IMR-90 (cell line): Measurements from ENCODE around the gene E2F3. TPM values are rescaled to one million over a fixed set of nuclear protein-coding genes. Genes with fewer than 3 reads are reported as not detected.

Source experiments
- ATAC-seq: fragments of 200-7000 bp; cut with Tn5 transposase; 2 replicates; pipeline ENCODE4 v1.9.1; 2020; ENCODE audit warnings: low read depth, mild to moderate bottlenecking, moderate library complexity
- BruUV-seq: library from RNA; stranded (reverse); fragments of 400-500 nt; replicated peaks from 2 replicates; lab custom pipeline; 2021; lab: Mats Ljungman, UMichigan
- CTCF ChIA-PET: fragments of 300-600 bp; formaldehyde crosslinking; extraction: SDS; loops from one replicate; lab custom pipeline; 2021; ENCODE audit warnings: antibody characterized with exemption; lab: Yijun Ruan, JAX
- POLR2A ChIA-PET: fragments of 300-600 bp; sonication (Branson Sonifier 250); formaldehyde crosslinking; loops from one replicate; lab custom pipeline; 2022; ENCODE audit warnings: antibody characterized with exemption; ENCODE audit not compliant: unreplicated experiment; lab: Charles Lee
- DNase-seq: peaks from one replicate; pipeline ENCODE4 v3.0.0; 2013
- H2AFZ ChIP-seq: replicated peaks from 2 replicates; pipeline ENCODE3; 2013; ENCODE audit warnings: low read length, mild to moderate bottlenecking; ENCODE audit not compliant: poor library complexity
- H2AK5ac ChIP-seq: 2 replicates; pipeline ENCODE4 v1.6.1; 2013; ENCODE audit warnings: low read depth, low read length, inconsistent platforms
- H2AK9ac ChIP-seq: replicated peaks from 2 replicates; pipeline ENCODE3; 2013; ENCODE audit warnings: mild to moderate bottlenecking, low read depth, low read length, moderate library complexity; ENCODE audit not compliant: poor library complexity
- H2BK120ac ChIP-seq: 2 replicates; pipeline ENCODE4 v1.6.1; 2013; ENCODE audit warnings: low read depth, low read length, inconsistent platforms
- H2BK15ac ChIP-seq: 3 replicates; pipeline ENCODE4 v1.6.1; 2013; ENCODE audit warnings: low read depth, low read length, inconsistent platforms
- H2BK20ac ChIP-seq: 2 replicates; pipeline ENCODE4 v1.6.1; 2013; ENCODE audit warnings: low read depth, mild to moderate bottlenecking, inconsistent platforms, low read length, moderate library complexity
- H2BK5ac ChIP-seq: 2 replicates; pipeline ENCODE4 v1.6.1; 2013; ENCODE audit warnings: mild to moderate bottlenecking, low read depth, low read length, inconsistent platforms; ENCODE audit not compliant: poor library complexity, severe bottlenecking
- H3K14ac ChIP-seq: replicated peaks from 2 replicates; pipeline ENCODE4 v1.6.1; 2013; ENCODE audit warnings: low read depth, low read length, inconsistent platforms
- H3K18ac ChIP-seq: 2 replicates; pipeline ENCODE4 v1.6.1; 2013; ENCODE audit warnings: low read depth, low read length, control low read depth
- H3K23ac ChIP-seq: 2 replicates; pipeline ENCODE4 v1.6.1; 2013; ENCODE audit warnings: low read depth, low read length, inconsistent platforms
- H3K27ac ChIP-seq: 2 replicates; pipeline ENCODE4 v1.5.1; 2013; ENCODE audit warnings: mild to moderate bottlenecking, control low read depth, low read length; ENCODE audit not compliant: insufficient read depth
- H3K27me3 ChIP-seq: 2 replicates; pipeline ENCODE4 v1.6.1; 2013; ENCODE audit warnings: low read length; ENCODE audit not compliant: control insufficient read depth, insufficient read depth
- H3K36me3 ChIP-seq: 2 replicates; pipeline ENCODE4 v1.6.1; 2013; ENCODE audit warnings: low read length, mixed read lengths; ENCODE audit not compliant: control insufficient read depth, insufficient read depth
- H3K4ac ChIP-seq: 2 replicates; pipeline ENCODE4 v1.6.1; 2013; ENCODE audit warnings: low read depth, low read length, inconsistent platforms
- H3K4me1 ChIP-seq: 2 replicates; pipeline ENCODE4 v1.6.1; 2013; ENCODE audit warnings: low read length, mixed read lengths; ENCODE audit not compliant: control insufficient read depth, insufficient read depth
- H3K4me2 ChIP-seq: 2 replicates; pipeline ENCODE4 v1.6.1; 2013; ENCODE audit warnings: low read depth, mild to moderate bottlenecking, control low read depth, low read length, moderate library complexity
- H3K4me3 ChIP-seq: 2 replicates; pipeline ENCODE4 v1.5.1; 2013; ENCODE audit warnings: low read depth, mild to moderate bottlenecking, control low read depth, low read length, moderate library complexity; ENCODE audit not compliant: insufficient read depth
- H3K56ac ChIP-seq: 2 replicates; pipeline ENCODE4 v1.6.1; 2013; ENCODE audit warnings: low read length, inconsistent platforms; ENCODE audit not compliant: insufficient read depth; ENCODE audit errors: extremely low read depth
- H3K79me1 ChIP-seq, 2 experiments: 2 replicates each; pipeline ENCODE4 v1.6.1; 2013; ENCODE audit warnings: low read length in 2 of 2, inconsistent platforms in 1 of 2, low read depth in 1 of 2
- H3K9ac ChIP-seq: 2 replicates; pipeline ENCODE4 v1.6.1; 2013; ENCODE audit warnings: low read depth, low read length, control low read depth
- H3K9me1 ChIP-seq: 2 replicates; pipeline ENCODE4 v1.6.1; 2013; ENCODE audit warnings: low read length, inconsistent platforms; ENCODE audit not compliant: insufficient read depth
- H3K9me3 ChIP-seq: 2 replicates; pipeline ENCODE4 v1.6.1; 2013; ENCODE audit warnings: low read length; ENCODE audit not compliant: control insufficient read depth, insufficient read depth
- H4K20me1 ChIP-seq: 2 replicates; pipeline ENCODE4 v1.6.1; 2013; ENCODE audit warnings: low read length, inconsistent platforms; ENCODE audit not compliant: insufficient read depth
- H4K5ac ChIP-seq: 2 replicates; pipeline ENCODE4 v1.6.1; 2013; ENCODE audit warnings: mild to moderate bottlenecking, low read depth, low read length, control low read depth
- H4K8ac ChIP-seq, 2 experiments: 2 replicates each; pipeline ENCODE4 v1.6.1; 2013; ENCODE audit warnings: low read depth in 2 of 2, low read length in 2 of 2, control low read depth in 1 of 2, inconsistent platforms in 1 of 2
- H4K91ac ChIP-seq: 2 replicates; pipeline ENCODE4 v1.6.1; 2013; ENCODE audit warnings: low read depth, low read length, inconsistent platforms; ENCODE audit not compliant: insufficient read depth
- BHLHE40 ChIP-seq: fragments of 150-350 bp; IDR thresholded peaks from 2 replicates; pipeline ENCODE4 v1.6.1; 2016; ENCODE audit warnings: mild to moderate bottlenecking, low read depth, low read length
- CEBPB ChIP-seq: IDR thresholded peaks from 2 replicates; pipeline ENCODE4 v1.6.1; 2012; ENCODE audit warnings: low read depth, low read length, improper control_type of control experiment
- CHD1 ChIP-seq: IDR thresholded peaks from 2 replicates; pipeline ENCODE4 v1.6.1; 2012; ENCODE audit warnings: low read depth, low read length, improper control_type of control experiment
- FOS ChIP-seq: fragments of 150-350 bp; IDR thresholded peaks from 2 replicates; pipeline ENCODE4 v1.6.1; 2016; ENCODE audit warnings: low read depth, low read length
- MAFK ChIP-seq: IDR thresholded peaks from 2 replicates; pipeline ENCODE4 v1.6.1; 2012; ENCODE audit warnings: low read depth, low read length, improper control_type of control experiment
- MAZ ChIP-seq: IDR thresholded peaks from 2 replicates; pipeline ENCODE4 v1.6.1; 2012; ENCODE audit warnings: low read depth, mild to moderate bottlenecking, low read length, improper control_type of control experiment, moderate library complexity, borderline replicate concordance
- MXI1 ChIP-seq: IDR thresholded peaks from 2 replicates; pipeline ENCODE4 v1.6.1; 2012; ENCODE audit warnings: low read depth, mild to moderate bottlenecking, low read length, moderate library complexity, borderline replicate concordance
- NFE2L2 ChIP-seq: fragments of 150-350 bp; IDR thresholded peaks from 2 replicates; pipeline ENCODE4 v1.6.1; 2016; ENCODE audit warnings: low read depth, mild to moderate bottlenecking, low read length
- POLR2A ChIP-seq: IDR thresholded peaks from 2 replicates; pipeline ENCODE4 v1.6.1; 2012; ENCODE audit warnings: mild to moderate bottlenecking, low read depth, low read length
- RCOR1 ChIP-seq: IDR thresholded peaks from 2 replicates; pipeline ENCODE4 v1.6.1; 2012; ENCODE audit warnings: mild to moderate bottlenecking, low read length, improper control_type of control experiment; ENCODE audit not compliant: insufficient replicate concordance
- RFX5 ChIP-seq: IDR thresholded peaks from 2 replicates; pipeline ENCODE4 v1.8.0; 2012; ENCODE audit warnings: low read depth, mild to moderate bottlenecking, low read length, moderate library complexity
- SMC3 ChIP-seq: fragments of 150-350 bp; IDR thresholded peaks from 2 replicates; pipeline ENCODE4 v1.6.1; 2016; ENCODE audit warnings: low read depth, mild to moderate bottlenecking, antibody characterized with exemption, low read length, moderate library complexity
- WGBS, 2 experiments: methylation state at CpG; one replicate each; pipeline versions ENCODE4 v1.1.5 to v1.1.7; 2013; ENCODE audit warnings: missing lambda C conversion rate in 2 of 2; ENCODE audit not compliant: insufficient read length in 1 of 2; ENCODE audit errors: extremely low coverage in 2 of 2; 5-methylcytosine and 5-hydroxymethylcytosine counted together
- dilution Hi-C: fragments of 300-500 bp; cut with HindIII; formaldehyde crosslinking; loops from one replicate; pipeline ENCODE4 v1.14.3; 2018; ENCODE audit warnings: low sequenced_read_pairs; ENCODE audit not compliant: unreplicated experiment
- in situ Hi-C: fragments of 300-500 bp; cut with MboI; formaldehyde crosslinking; loops from 3 replicates; pipeline ENCODE4 v1.14.3; 2019; ENCODE audit warnings: low sequenced_read_pairs, inconsistent platforms, mixed read lengths
- intact Hi-C: fragments of 100-400 bp; cut with micrococcal nuclease; formaldehyde crosslinking; loops from 2 replicates; pipeline ENCODE4 v1.10.0; 2022
- polyA plus RNA-seq, 3 experiments: library from polyadenylated mRNA; depleted of rRNA; stranded (reverse); fragments of >200 nt; gene quantifications; 2 replicates each; pipeline ENCODE4 v1.2.3, GENCODE V29; 2012; ENCODE audit warnings: low replicate concordance in 1 of 3
- total RNA-seq: library from RNA; depleted of rRNA; stranded (reverse); fragments of >200 nt; gene quantifications from 2 replicates; pipeline ENCODE4 v1.2.3, GENCODE V29; 2012
- TF ChIP-seq, protein P1 (sequence below): conservative IDR thresholded peaks from 2 replicates; pipeline ENCODE4 v1.5.1; 2012; ENCODE audit warnings: mild to moderate bottlenecking, low read depth, low read length, improper control_type of control experiment
- TF ChIP-seq, protein P2 (sequence below): fragments of 150-350 bp; IDR thresholded peaks from 2 replicates; pipeline ENCODE4 v1.6.1; 2017; ENCODE audit warnings: mild to moderate bottlenecking, antibody characterized with exemption, low read length, low read depth

E2F3 gene
- total and polyA plus RNA-seq, 2 of the 4 experiments (the other 2 are of a cell fraction), result 2.3 to 8.2 TPM

DNA sequence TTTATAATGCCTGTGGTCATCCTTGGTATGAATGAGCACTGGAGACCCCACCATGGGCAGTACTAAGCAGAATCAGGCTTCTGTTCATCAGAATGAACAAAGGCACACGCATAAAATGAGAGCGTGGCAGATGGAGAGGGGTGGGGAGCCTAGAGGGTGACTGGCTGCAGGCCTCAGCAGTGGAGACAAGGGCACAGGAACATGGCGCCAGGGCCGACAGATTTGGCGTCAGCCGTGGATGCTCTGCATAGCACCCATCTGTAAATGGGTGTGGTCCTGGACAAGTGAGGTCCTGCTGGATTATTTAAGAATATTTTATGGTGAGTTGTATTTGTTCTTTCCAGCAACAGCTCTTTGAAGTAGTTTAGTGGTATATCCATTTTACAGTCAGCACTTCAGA, 33.1 kb downstream of the E2F3 start:
- Histone ChIP-seq H2AK9ac (no peak overlapping the region), H3K4me2 (no peak overlapping the region), H2BK5ac (no peak overlapping the region), H4K8ac (no peak overlapping the region), H2BK20ac (no peak overlapping the region), H2AK5ac (no peak overlapping the region), H3K79me1 (peaks cover 50 to 69% of the 10 kb centered on the region in 2 experiments), H4K20me1 (peaks cover 57% of the 10 kb centered on the region), H3K4me3 (no peak overlapping the region), H2BK15ac (no peak overlapping the region), H3K27ac (no peak overlapping the region), H3K9me3 (no peaks in the 10 kb centered on the region), H2BK120ac (no peak overlapping the region), H3K27me3 (no peaks in the 10 kb centered on the region), H3K9ac (no peak overlapping the region), H3K4ac (no peak overlapping the region), H4K5ac (no peak overlapping the region), H3K14ac (no peak overlapping the region), H2AFZ (no peak overlapping the region), H3K18ac (no peak overlapping the region), H4K91ac (no peak overlapping the region), H3K56ac (no peak overlapping the region), H3K4me1 (peaks cover 2% of the 10 kb centered on the region; the same call in 1 of the 2 replicates), H3K36me3 (peaks cover 13% of the 10 kb centered on the region), H3K23ac (no peak overlapping the region), H3K9me1 (0 out of 2 replicates have a peak, but pooled peaks cover 8% of the 10 kb centered on the region)
- intact Hi-C loops (no loop called here), dilution Hi-C loops (no loop called here), in situ Hi-C loops (no loop called here)
- no TSS peak for BruUV-seq
- POLR2A ChIA-PET, result no interaction called here
- WGBS, 2 experiments, result 92% methylated on average over 2 of the region's 6 CpGs; no CpG with 5 or more reads in 1 of the 2 experiments
- TF ChIP-seq MXI1 (no peak), BHLHE40 (no peak), CHD1 (no peak), CEBPB (no peak), MAZ (no peak), FOS (no peak), NFE2L2 (no peak), RFX5 (no peak), RCOR1 (no peak), SMC3 (no peak), MAFK (no peak), POLR2A (no peak)
- TF ChIP-seq, protein P1, sequence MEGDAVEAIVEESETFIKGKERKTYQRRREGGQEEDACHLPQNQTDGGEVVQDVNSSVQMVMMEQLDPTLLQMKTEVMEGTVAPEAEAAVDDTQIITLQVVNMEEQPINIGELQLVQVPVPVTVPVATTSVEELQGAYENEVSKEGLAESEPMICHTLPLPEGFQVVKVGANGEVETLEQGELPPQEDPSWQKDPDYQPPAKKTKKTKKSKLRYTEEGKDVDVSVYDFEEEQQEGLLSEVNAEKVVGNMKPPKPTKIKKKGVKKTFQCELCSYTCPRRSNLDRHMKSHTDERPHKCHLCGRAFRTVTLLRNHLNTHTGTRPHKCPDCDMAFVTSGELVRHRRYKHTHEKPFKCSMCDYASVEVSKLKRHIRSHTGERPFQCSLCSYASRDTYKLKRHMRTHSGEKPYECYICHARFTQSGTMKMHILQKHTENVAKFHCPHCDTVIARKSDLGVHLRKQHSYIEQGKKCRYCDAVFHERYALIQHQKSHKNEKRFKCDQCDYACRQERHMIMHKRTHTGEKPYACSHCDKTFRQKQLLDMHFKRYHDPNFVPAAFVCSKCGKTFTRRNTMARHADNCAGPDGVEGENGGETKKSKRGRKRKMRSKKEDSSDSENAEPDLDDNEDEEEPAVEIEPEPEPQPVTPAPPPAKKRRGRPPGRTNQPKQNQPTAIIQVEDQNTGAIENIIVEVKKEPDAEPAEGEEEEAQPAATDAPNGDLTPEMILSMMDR, result no peak
- TF ChIP-seq, protein P2, sequence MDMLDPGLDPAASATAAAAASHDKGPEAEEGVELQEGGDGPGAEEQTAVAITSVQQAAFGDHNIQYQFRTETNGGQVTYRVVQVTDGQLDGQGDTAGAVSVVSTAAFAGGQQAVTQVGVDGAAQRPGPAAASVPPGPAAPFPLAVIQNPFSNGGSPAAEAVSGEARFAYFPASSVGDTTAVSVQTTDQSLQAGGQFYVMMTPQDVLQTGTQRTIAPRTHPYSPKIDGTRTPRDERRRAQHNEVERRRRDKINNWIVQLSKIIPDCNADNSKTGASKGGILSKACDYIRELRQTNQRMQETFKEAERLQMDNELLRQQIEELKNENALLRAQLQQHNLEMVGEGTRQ, result no peak
- ATAC-seq (no peak), DNase-seq (no peak)
- CTCF ChIA-PET, result no interaction called here
